HCT116 (cell line): ENCODE measurements around the gene SIGLEC12. TPM values are rescaled to one million over a fixed set of nuclear protein-coding genes. Genes with fewer than 3 reads are reported as not detected.

Experiments used
- ATAC-seq: fragments of 200-7000 bp; cut with Tn5 transposase; 2 replicates; pipeline ENCODE4 v1.9.1; 2020; ENCODE audit warnings: mild to moderate bottlenecking, moderate library complexity
- BruUV-seq: library from RNA; stranded (reverse); fragments of 400-500 nt; replicated peaks from 2 replicates; lab custom pipeline; 2021; lab: Mats Ljungman, UMichigan
- CTCF ChIA-PET: fragments of 300-600 bp; sonication (Branson Sonifier 250); formaldehyde crosslinking; loops from one replicate; lab custom pipeline; 2021; ENCODE audit warnings: antibody characterized with exemption; lab: Charles Lee
- POLR2A ChIA-PET: fragments of 300-600, 350-600 bp; sonication (Branson Sonifier 250); formaldehyde crosslinking; loops from one replicate; lab custom pipeline; 2021; ENCODE audit warnings: antibody characterized with exemption; lab: Charles Lee
- RAD21 ChIA-PET, 2 experiments: fragments of 300-600 bp; sonication (Branson Sonifier 250); formaldehyde crosslinking; loops; one replicate each; lab custom pipeline; 2023; ENCODE audit warnings: low total read pairs in 2 of 2; ENCODE audit not compliant: uncharacterized antibody in 2 of 2, unreplicated experiment in 2 of 2, low non-redundant PET in 1 of 2; lab: Charles Lee
- DNase-seq: peaks from one replicate; pipeline ENCODE4 v3.0.0-alpha.2; 2010; ENCODE audit warnings: low read depth, low spot score
- H2AFZ ChIP-seq: fragments of 200-600 bp; shearing (Covaris generic), sonication (generic); 2 replicates; pipeline ENCODE4 v1.6.1; 2017; ENCODE audit warnings: low read depth, mixed run types, mixed read lengths, antibody characterized with exemption, low read length; ENCODE audit not compliant: poor library complexity, severe bottlenecking
- H3K27ac ChIP-seq: 2 replicates; pipeline ENCODE4 v1.5.1; 2012; ENCODE audit warnings: low read depth, low read length
- H3K27me3 ChIP-seq: fragments of 200-600 bp; sonication (generic); 2 replicates; pipeline ENCODE4 v1.6.1; 2016; ENCODE audit warnings: mixed run types, low read length, mixed read lengths; ENCODE audit not compliant: insufficient read depth
- H3K36me3 ChIP-seq, 2 experiments: fragments of 200-500 bp in 1 of 2; fragments of 200-600 bp in 1 of 2; sonication (Bioruptor generic) in 1 of 2; sonication (generic) in 1 of 2; 2 replicates each; pipeline versions ENCODE4 v1.5.1 to v1.6.1; 2014 to 2016; ENCODE audit warnings: low read length in 2 of 2, inconsistent platforms in 1 of 2, mixed read lengths in 1 of 2, mixed run types in 1 of 2; ENCODE audit not compliant: insufficient read depth in 2 of 2, control insufficient read depth in 1 of 2
- H3K4me1 ChIP-seq, 2 experiments: fragments of 200-600 bp in 1 of 2; sonication (generic) in 1 of 2; 2 replicates each; pipeline versions ENCODE4 v1.5.1 to v1.6.1; 2012 to 2017; ENCODE audit warnings: low read length in 2 of 2, inconsistent platforms in 1 of 2, mild to moderate bottlenecking in 1 of 2, mixed read lengths in 1 of 2, mixed run types in 1 of 2, moderate library complexity in 1 of 2; ENCODE audit not compliant: insufficient read depth in 2 of 2, control insufficient read depth in 1 of 2
- H3K4me2 ChIP-seq: fragments of 200-600 bp; sonication (generic); 2 replicates; pipeline ENCODE4 v1.6.1; 2017; ENCODE audit warnings: mixed run types, low read length, mixed read lengths
- H3K4me3 ChIP-seq, 2 experiments: fragments of 200-600 bp in 1 of 2; sonication (generic) in 1 of 2; replicated peaks in 1 of 2; 2 replicates each; pipeline ENCODE4 v1.5.1; 2011 to 2016; ENCODE audit warnings: low read length in 2 of 2, control low read depth in 1 of 2, low read depth in 1 of 2, mild to moderate bottlenecking in 1 of 2, mixed read lengths in 1 of 2, mixed run types in 1 of 2
- H3K79me2 ChIP-seq: fragments of 200-600 bp; sonication (generic); 2 replicates; pipeline ENCODE4 v1.6.1; 2017; ENCODE audit warnings: mild to moderate bottlenecking, mixed run types, low read length, moderate library complexity, mixed read lengths; ENCODE audit not compliant: insufficient read depth
- H3K9ac ChIP-seq: fragments of 200-600 bp; sonication (generic); 2 replicates; pipeline ENCODE4 v1.6.1; 2016; ENCODE audit warnings: low read length, mixed read lengths
- H3K9me2 ChIP-seq: fragments of 200-600 bp; sonication (generic), shearing (Covaris generic); 2 replicates; pipeline ENCODE4 v1.6.1; 2017; ENCODE audit warnings: mixed run types, mild to moderate bottlenecking, moderate library complexity; ENCODE audit not compliant: insufficient read depth
- H3K9me3 ChIP-seq, 2 experiments: fragments of 200-500 bp in 1 of 2; fragments of 200-600 bp in 1 of 2; sonication (Bioruptor generic) in 1 of 2; sonication (generic) in 1 of 2; 2 replicates each; pipeline ENCODE4 v1.6.1; 2014 to 2017; ENCODE audit warnings: low read length in 2 of 2, mixed read lengths in 2 of 2, inconsistent platforms in 1 of 2, low read depth in 1 of 2, mild to moderate bottlenecking in 1 of 2, mixed run types in 1 of 2, moderate library complexity in 1 of 2; ENCODE audit not compliant: control insufficient read depth in 1 of 2, insufficient read depth in 1 of 2
- H4K20me1 ChIP-seq: fragments of 200-600 bp; sonication (generic), shearing (Covaris generic); 2 replicates; pipeline ENCODE4 v1.6.1; 2017; ENCODE audit warnings: mixed run types, mild to moderate bottlenecking, moderate library complexity; ENCODE audit not compliant: insufficient read depth
- CEBPB ChIP-seq: IDR thresholded peaks from 2 replicates; pipeline ENCODE4 v1.6.1; 2012; ENCODE audit warnings: low read depth
- EGR1 ChIP-seq: IDR thresholded peaks from 2 replicates; pipeline ENCODE4 v1.6.1; 2012; ENCODE audit warnings: low read depth
- ELF1 ChIP-seq: IDR thresholded peaks from 2 replicates; pipeline ENCODE4 v1.6.1; 2012; ENCODE audit warnings: low read depth, borderline replicate concordance
- EZH2phosphoT487 ChIP-seq: fragments of 200-600 bp; IDR thresholded peaks from 2 replicates; pipeline ENCODE4 v1.6.1; 2018; ENCODE audit warnings: antibody characterized with exemption, borderline replicate concordance
- REST ChIP-seq: IDR thresholded peaks from 2 replicates; pipeline ENCODE4 v1.6.1; 2012; ENCODE audit warnings: low read depth
- SP1 ChIP-seq: IDR thresholded peaks from 2 replicates; pipeline ENCODE4 v1.6.1; 2012; ENCODE audit warnings: low read depth
- ZNF274 ChIP-seq: fragments of 200-500 bp; sonication (Bioruptor generic); IDR thresholded peaks from 2 replicates; pipeline ENCODE4 v1.6.1; 2014; ENCODE audit warnings: mild to moderate bottlenecking, low read depth, low read length, inconsistent platforms
- intact Hi-C: fragments of 100-400 bp; cut with micrococcal nuclease; formaldehyde crosslinking; loops from 2 replicates; pipeline ENCODE4 v1.10.0; 2022
- total RNA-seq: library from RNA; stranded (reverse); gene quantifications from one replicate; pipeline ENCODE4 v1.2.1, GENCODE V29; 2021; ENCODE audit not compliant: unreplicated experiment

The SIGLEC12 gene
- total RNA-seq, 1 experiment from 2014 or later, result not detected

GRCh38 chr19:51480590-51480989, 21.0 kb downstream of the SIGLEC12 start:
- RAD21 ChIA-PET, result no interaction called here
- no peaks in the 10 kb centered on the region for H4K20me1 ChIP-seq
- H3K36me3 ChIP-seq, result no peaks in the 10 kb centered on the region
- POLR2A ChIA-PET, result no interaction called here
- 0 out of 2 replicates have a peak, but pooled peaks have one; percentile 32 for ATAC-seq
- no peaks in the 10 kb centered on the region for H3K9me3 ChIP-seq
- no peak overlapping the region for H3K9ac ChIP-seq
- TF ChIP-seq ZNF274, result no peak
- TF ChIP-seq REST, result peak; percentile 84
- peaks cover 0 to 2% of the 10 kb centered on the region in 2 experiments; a peak in 1 of 4 replicates for H3K4me1 ChIP-seq
- no peak overlapping the region for H2AFZ ChIP-seq
- H3K79me2 ChIP-seq, result no peaks in the 10 kb centered on the region
- intact Hi-C loops, result no loop called here
- no peaks in the 10 kb centered on the region for H3K9me2 ChIP-seq
- H3K4me3 ChIP-seq, result no peak overlapping the region
- DNase-seq, result no peak
- no peak overlapping the region for H3K4me2 ChIP-seq
- no peak overlapping the region for H3K27ac ChIP-seq
- peaks cover 8% of the 10 kb centered on the region; the same call in 1 of the 2 replicates for H3K27me3 ChIP-seq
- no TSS peak for BruUV-seq
- CTCF ChIA-PET, result interaction anchor here (1.5 kb wide), 1 partner anchor 8 kb away, joined by 4 read pairs; no protein-coding TSS in a partner anchor

- Histone ChIP-seq H2AFZ (no peak overlapping the region), H3K9ac (no peak overlapping the region), H3K9me3 (no peaks in the 10 kb centered on the region), H3K4me2 (no peak overlapping the region), H3K9me2 (no peaks in the 10 kb centered on the region), H3K27ac (no peak overlapping the region), H3K4me3 (no peak overlapping the region), H3K36me3 (no peaks in the 10 kb centered on the region), H3K79me2 (no peaks in the 10 kb centered on the region), H3K4me1 (peaks cover 3 to 10% of the 10 kb centered on the region in 2 experiments; a peak in 2 of 4 replicates), H4K20me1 (no peaks in the 10 kb centered on the region), H3K27me3 (peaks cover 10% of the 10 kb centered on the region; the same call in 1 of the 2 replicates)
- intact Hi-C loops, result no loop called here
- no peak for ATAC-seq
- ChIA-PET CTCF (no interaction called here), RAD21 (no interaction called here), POLR2A (no interaction called here)
- no TSS peak for BruUV-seq
- DNase-seq, result no peak
- TF ChIP-seq ZNF274 (no peak), EZH2phosphoT487 (no peak), EGR1 (no peak), CEBPB (no peak), ELF1 (no peak), REST (no peak), SP1 (no peak)
Observed at GRCh38 chr19:51479531-51480331, 21.9 kb downstream of the SIGLEC12 start.
